ENCODE data around the gene ODF2.

- TF ChIP-seq CTCF (IDR thresholded peaks at IDR 0.05; ENCODE audit: borderline replicate concordance, extremely low read depth, low read length, poor library complexity, severe bottlenecking) (no peak), EZH2 (IDR thresholded peaks at IDR 0.05; ENCODE audit: borderline replicate concordance, low read depth, low read length, severe bottlenecking) (no peak)
These were observed 17.3 kb downstream of the ODF2 start for GRCh38 chr9:128473104-128473503.

Data from DND-41 (cell line).